Stimulated activated naive B cell treated with anti-CD40 and anti-IgM and Interleukin-4, amounts not matched to agents 10 μg/mL and 1 μg/mL and 100 μg/mL, for 72 hours (primary cell): ENCODE results near the gene IFIT5.

Experiments
- ATAC-seq, 2 donors: fragments of 150-1000 bp; cut with Tn5 transposase; replicated peaks; 2 replicates each; pipeline ENCODE4 v1.10.0; 2021; ENCODE audit warnings: moderate library complexity in 1 of 2
- DNase-seq: peaks from one replicate; pipeline ENCODE4 v3.0.0; 2021
- H3K27ac Mint-ChIP-seq: one replicate; pipeline ENCODE4 v1.8.0; 2022; ENCODE audit warnings: mild to moderate bottlenecking, mixed read lengths
- H3K27me3 Mint-ChIP-seq, 2 donors: one replicate each; pipeline ENCODE4 v1.8.0; 2022; ENCODE audit warnings: mixed read lengths in 2 of 2
- H3K36me3 Mint-ChIP-seq, 2 donors: one replicate each; pipeline ENCODE4 v1.8.0; 2022; ENCODE audit warnings: mixed read lengths in 2 of 2, mild to moderate bottlenecking in 1 of 2
- H3K4me1 Mint-ChIP-seq, 2 donors: one replicate each; pipeline ENCODE4 v1.8.0; 2022; ENCODE audit warnings: mixed read lengths in 2 of 2, mild to moderate bottlenecking in 1 of 2
- H3K4me3 Mint-ChIP-seq, 2 donors: one replicate each; pipeline ENCODE4 v1.8.0; 2022; ENCODE audit warnings: mild to moderate bottlenecking in 2 of 2, mixed read lengths in 2 of 2, moderate library complexity in 1 of 2
- H3K9me3 Mint-ChIP-seq, 2 donors: one replicate each; pipeline ENCODE4 v1.8.0; 2022; ENCODE audit warnings: mixed read lengths in 2 of 2, mild to moderate bottlenecking in 1 of 2

The IFIT5 gene

DNA sequence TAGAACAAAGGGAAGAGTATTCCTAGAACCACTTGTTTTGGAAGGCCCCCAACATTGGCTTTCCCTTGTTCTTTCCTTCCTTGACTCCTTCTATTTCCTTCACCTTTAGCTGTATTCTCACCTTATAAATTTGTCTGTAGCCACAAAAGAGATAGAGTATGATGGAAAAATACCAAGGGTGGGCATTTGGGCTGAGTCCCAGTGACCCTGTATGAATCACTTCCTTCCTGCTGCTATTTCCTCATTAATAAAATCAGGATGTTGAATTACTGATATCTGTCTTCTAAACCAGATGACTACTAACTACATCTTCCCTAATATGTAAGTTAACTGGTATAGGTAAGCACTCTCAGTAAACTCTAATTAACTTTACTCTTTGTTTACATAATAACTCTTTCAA is 55.1 kb downstream of the IFIT5 start:
- H3K9me3 Mint-ChIP-seq: no peaks in the 10 kb centered on the region
- H3K36me3 Mint-ChIP-seq: no peaks in the 10 kb centered on the region
- H3K4me3 Mint-ChIP-seq: no peak overlapping the region
- H3K27me3 Mint-ChIP-seq: peaks cover 0 to 4% of the 10 kb centered on the region in 2 donors
- ATAC-seq (no peak), DNase-seq (no peak)
- no peak overlapping the region for H3K27ac Mint-ChIP-seq
- peaks cover 0 to 2% of the 10 kb centered on the region in 2 donors for H3K4me1 Mint-ChIP-seq
